NCI-H1694 treated with DMSO at 0.1 percent for 48 hours (cell line): ENCODE results near the gene CORO2A.
A peak's percentile ranks its signal among the peaks of the same experiment; 100 is the strongest.
"Not testable (repeated sequence)": the region's sequence is repeated elsewhere in the genome, so short reads cannot be mapped to it uniquely, and the experiment has no call there.

ENCODE experiments used
- DNase-seq: peaks from one replicate; lab custom pipeline; 2025; lab: John Stamatoyannopoulos, UW

The CORO2A gene

DNA sequence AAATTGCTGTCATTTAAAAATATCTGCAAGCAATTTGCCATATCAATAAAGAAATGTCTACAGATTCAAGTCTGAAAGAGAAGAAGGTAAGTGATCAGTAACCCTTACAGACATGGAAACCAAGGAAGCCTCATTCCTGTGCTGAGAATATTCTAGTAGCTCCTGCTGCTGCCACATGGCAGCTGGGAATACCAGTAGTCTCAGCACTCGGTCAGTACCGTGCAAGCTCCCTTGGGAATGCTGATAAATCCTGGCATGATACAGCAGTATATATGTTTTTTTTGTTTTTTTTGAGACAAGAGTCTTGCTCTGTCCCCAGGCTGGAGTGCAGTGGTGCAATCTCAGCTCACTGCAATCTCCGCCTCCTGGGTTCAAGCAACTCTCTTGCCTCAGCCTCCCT, 108.0 kb downstream of the CORO2A start:
- DNase-seq: no peak

DNA sequence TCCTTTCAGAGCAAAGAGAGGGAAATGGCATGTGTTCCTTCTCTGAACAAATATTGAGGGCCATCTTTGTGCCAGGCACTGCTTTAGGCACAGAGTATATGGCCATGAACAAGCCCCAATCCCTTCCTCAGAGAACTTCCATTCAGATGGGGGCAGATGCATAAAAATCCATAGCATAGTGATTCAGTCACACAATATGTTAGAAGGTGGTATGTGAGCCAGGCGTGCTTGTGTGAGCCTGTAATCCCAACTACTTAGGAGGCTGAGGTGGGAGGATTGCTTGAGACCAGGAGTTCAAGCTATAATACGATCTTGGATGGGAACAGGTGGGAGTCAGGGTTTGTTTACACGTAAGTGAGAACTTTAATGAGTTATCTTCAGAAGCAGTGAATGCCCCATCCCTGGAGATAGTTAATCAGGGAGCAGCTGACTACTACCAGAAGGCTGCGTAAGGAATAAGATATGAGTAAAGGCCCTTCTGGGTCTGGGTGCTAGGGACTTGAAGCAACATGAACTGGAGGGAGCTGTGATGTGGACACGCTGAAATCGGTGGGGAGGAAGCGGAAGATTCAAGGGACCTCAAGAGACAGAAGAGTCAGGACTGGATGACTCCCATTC, 108.8 kb downstream of the CORO2A start:
- no peak for DNase-seq

DNA sequence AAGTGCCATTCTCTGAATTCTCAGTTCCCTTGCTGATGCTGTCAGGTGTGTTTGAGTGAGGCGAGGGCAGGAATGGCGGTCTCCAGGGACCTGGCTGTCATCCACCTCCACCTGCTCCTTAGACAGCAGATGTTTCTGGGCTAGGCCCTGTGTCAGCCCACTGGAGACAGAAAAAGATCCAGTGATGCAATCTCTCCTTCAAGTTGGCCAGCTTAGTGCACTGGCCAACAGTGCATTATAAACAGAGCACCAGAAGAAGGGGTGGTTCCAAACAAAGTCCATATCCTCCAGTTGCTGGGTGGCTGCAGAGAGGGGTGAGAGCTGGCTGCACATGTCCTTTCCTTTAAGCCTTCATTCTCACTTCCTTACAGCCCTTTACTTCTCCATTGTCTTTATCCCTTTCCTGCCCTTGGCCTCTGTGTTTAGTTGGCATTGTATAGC, 109.4 kb downstream of the CORO2A start:
- no peak for DNase-seq

DNA sequence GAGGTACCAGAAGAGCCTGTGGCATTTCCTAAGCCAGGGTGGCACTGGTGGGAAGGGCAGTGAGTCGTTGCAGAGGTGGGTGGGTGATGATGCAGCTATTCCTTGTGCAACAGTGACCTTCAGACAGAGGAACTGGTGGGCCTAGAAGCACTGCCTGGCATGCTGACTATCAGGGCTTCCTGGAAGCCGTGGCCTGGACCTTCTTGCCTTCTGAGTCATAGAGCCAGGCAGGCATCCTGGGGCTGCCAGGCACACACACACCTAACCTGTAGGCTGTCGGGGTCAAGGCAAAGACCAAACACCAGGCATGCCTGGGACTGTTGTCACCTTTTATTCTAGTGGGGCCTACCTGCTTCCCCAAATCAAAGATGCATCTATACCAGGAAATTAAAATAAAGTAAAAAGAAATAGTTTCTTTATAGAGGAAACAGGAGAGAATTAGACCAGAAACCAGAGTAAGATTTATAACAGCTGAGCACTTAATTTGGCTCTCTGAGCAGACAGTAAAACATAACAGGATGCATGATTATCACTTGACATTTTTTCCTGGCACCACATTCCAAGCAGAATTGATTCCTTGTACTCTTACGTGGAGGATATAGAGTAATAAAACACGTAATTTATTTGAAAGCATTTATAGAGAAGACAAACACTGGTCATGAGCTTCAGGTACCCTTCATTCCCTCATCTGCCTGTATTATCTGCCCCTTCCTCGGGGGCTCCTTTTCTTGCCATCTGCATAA, 110.8 kb downstream of the CORO2A start:
- DNase-seq: no peak

DNA sequence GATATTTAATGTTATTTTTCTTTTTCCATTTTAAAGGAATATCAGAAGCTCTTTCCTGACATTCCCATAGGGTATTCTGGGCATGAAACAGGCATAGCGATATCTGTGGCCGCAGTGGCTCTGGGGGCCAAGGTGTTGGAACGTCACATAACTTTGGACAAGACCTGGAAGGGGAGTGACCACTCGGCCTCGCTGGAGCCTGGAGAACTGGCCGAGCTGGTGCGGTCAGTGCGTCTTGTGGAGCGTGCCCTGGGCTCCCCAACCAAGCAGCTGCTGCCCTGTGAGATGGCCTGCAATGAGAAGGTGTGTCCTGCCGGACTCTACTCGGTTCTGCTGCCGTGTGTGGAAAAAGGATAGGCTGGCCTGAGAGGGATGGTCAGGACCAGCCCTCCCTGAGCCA, 111.7 kb downstream of the CORO2A start:
- DNase-seq: no peak

DNA sequence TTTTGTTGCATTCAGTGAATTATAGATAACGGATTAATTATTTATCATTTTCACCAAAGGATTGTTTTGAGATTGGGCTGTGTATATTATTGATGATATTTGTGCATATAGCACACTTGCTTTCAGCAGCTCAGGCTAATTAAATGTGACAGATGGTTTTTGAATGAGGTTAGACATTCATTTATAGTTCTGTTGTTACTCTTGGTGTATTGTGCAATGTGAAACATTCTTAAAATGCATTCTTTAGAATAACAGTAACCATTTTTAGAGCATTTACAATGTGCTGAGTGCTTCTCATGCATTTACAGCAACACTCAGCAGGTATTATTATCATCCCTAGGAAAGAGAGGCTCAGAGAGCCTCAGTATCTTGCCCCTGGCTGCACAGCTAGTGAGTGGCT, 112.1 kb downstream of the CORO2A start:
- no peak for DNase-seq

DNA sequence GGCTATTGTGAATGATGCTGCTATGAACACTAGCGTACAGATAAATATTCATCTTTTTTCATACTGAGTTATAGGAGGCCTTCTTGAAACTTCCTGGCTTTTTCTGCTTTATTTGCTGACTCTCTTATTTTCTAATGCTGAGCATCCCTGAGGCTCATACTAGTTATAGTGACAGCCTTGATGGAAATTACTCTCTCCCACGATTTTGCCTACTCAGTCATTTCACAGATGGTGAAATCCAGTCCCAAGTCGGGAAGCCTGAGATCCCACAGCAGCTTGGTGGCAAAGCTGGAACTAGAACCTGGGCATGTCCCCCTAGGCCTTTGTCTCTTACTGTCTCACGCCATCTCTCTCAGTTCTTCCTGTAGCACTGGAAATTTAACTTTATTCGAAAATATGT, 113.5 kb downstream of the CORO2A start:
- DNase-seq: no peak

DNA sequence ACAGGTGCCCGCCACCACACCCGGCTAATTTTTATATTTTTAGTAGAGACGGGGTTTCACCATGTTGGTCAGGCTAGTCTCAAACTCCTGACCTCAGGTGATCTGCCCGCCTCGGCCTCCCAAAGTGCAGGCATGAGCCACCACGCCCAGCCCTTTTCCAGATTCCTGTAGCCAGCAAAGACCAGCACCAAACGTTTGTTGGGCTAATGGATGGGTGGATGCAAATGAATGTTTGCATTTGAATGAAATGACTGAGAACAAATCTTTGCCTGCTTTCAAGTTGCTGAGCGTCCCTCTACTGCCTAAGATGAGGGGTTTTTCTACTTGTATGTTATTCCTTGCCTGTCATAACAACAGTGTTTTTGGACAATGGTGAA, 115.9 kb downstream of the CORO2A start:
- DNase-seq: not testable (repeated sequence)

DNA sequence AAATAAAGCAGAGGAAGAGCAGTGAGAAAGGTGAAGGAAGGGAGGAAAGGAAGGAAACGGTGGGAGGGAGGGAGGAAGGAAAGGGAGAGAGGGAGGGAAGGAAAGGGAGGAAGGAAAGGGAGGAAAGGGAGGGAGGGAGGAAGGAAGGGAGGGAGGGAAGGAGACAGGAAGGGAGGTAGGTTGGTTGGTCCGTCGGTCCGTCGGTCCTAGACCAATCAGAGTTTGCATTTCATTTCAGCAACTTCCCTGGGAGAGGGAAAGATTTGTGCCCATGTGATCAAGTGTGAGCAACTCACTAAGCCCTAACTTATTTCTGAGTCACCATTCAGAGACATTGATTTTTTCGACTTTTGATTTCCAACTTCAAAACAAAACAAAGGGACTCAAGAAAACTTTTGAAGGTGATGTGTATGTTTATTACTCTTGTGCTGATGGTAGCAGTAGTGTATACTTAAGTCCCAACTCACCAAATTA, 117.1 kb downstream of the CORO2A start:
- no peak for DNase-seq

DNA sequence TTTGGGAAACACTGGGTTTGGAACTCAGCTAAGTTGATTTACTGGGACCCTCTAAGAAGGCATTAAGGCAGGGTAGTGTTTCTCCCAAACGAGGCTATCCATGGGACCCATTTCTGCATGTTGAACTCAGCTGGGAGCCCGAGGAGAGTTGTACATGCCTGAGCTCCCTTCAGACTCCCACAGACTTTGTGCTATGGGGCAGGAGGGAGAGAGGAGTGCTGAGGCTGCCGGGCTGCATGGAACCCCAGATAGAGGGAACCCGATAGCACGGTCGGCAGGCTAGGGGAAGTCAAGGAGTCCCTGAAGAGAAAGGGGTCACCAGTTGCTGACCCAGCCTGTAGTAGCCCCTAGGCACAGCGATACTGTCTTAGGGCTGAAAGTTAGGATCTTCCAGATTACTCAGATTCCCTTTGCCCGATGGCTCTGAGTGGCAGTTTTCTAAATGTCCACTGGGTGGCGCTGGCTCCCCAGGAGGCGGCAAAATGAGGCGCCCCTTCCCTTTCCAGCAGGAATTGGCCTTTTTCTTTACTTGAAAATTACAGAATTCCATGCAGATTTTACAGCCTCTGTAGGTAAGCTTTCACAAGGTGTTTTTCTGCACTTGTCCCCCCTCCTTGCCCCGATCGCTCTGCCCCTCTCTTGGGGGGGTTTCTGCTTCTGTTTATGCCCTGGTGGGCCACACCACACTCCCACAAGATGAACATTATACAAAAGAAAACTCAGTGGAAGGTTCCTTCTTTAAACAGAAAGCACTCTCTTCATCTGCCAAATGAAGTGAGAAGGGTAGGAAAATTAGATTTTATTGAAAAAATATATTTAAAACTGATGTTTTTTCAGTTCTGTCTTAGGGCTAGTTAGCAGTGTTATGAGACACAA, 118.1 kb downstream of the CORO2A start:
- DNase-seq: peak; percentile 44

DNA sequence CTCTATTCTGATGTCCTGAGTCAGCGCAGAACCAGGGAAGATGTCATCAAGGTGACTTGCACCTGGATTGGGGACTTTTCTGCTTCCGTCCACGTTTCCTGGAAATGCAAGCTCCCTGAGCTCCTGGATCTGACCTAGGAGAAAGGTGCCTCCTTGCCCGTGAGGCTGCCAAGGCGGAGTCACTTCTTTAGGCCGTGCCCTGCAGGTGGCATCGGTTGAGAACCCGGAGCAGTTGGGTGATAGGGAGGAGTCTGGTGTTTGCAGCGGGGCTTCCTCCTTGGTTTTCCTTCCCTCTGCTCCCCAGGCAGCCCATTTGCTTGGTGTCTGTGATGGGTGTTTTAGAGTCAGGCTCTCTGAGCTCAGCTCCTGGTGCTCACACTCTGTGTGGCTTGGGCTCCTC, 120.7 kb downstream of the CORO2A start:
- no peak for DNase-seq
